ENCODE data around the gene RNF223. TPM values are rescaled to one million over a fixed set of nuclear protein-coding genes. Genes with fewer than 3 reads are reported as not detected.

RNF223 gene
- total RNA-seq, result not detected in 2 replicates
- long read RNA-seq, result 0 reads

DNA sequence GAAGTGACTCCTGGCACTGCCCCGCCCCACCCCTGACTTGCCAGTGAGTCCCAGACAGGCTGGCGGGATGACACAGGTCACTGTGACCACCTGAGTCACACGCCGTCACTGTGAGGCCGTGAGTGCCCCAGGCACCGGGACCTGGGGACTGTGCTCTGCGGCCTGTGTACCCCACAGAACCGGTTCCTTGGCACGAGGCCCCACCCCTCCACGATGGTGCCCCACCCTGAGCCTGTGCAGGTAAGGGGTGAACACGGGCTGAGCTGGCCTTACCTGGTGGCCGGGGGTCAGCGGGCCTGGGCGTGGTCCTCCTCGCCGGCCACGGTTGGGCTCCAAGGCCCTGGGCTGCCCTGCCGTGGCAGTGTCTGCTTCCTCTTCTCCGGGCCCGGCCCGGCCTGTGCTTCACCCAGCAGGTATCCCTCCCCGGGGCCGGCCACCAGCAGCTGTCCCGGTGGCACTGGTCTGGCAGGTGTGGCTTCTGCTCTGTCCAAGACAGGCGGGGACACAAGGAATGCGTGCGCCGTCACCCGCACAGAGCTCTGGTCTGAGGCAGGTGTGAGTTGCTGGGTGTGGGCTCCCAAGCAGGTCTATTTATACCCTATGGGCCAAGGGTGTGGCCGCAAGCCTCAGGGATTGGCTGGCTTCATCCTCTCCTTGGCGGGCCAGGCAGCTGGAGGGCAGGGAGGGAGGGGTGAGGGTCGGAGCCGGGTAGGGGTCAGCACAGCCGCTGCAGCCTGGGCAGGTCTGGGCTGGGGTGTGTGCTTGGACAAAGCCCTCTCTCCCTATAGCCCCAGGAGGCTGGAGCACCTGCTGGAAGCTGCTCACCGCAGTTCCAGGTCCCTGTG, at the start of gene RNF223:
TSS of gene RNF223 (minus strand) at position 564 of the 845 bp plus-strand sequence. CDS start 1,740 bp downstream, outside the sequence.
- H3K36me3 Mint-ChIP-seq (ENCODE audit: unreplicated experiment), result no peaks in the 10 kb centered on the region
- H3K27ac Mint-ChIP-seq (ENCODE audit: unreplicated experiment), result no peak within 1 kb of the TSS
- no peaks in the 10 kb centered on the region for H3K27me3 Mint-ChIP-seq (ENCODE audit: unreplicated experiment)
- no peaks in the 10 kb centered on the region for H3K9me3 Mint-ChIP-seq (ENCODE audit: unreplicated experiment)
- no peak for TF ChIP-seq CTCF (IDR thresholded peaks at IDR 0.05)
- no peak within 1 kb of the TSS for H3K4me3 Mint-ChIP-seq (ENCODE audit: unreplicated experiment)
- no peak for DNase-seq (ENCODE audit: extremely low spot score, unreplicated experiment)
- H3K4me1 Mint-ChIP-seq (ENCODE audit: unreplicated experiment), result peaks cover 1% of the 10 kb centered on the region

DNA sequence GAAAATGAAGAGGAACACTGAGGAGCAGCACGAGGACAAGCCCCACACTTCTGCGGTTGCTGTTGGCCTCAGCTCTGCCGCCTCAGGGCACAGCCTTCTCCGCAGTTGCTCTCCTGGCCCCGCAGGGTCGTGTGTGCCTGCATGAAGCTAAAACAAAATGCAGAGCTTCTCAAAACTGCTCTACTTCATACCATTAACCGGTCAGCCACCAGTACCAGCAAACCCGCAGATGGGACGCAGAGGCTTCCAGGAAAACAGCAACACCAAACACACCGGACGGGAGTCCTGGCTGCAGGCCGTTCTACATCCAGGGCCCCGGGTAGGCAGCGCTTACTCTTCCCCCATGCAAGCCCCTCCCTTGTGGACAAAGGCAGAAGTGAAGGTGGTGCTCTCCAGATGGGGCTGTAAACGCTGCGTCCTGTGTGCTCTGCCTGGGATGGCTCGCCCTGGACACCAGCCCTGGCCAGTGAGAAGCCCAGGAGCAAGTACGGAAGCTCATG, 48.9 kb upstream of the RNF223 start:
- H3K9me3 Mint-ChIP-seq (ENCODE audit: unreplicated experiment), result no peaks in the 10 kb centered on the region
- H3K4me1 Mint-ChIP-seq (ENCODE audit: unreplicated experiment), result peaks cover 3% of the 10 kb centered on the region
- H3K27ac Mint-ChIP-seq (ENCODE audit: unreplicated experiment), result no peak overlapping the region
- TF ChIP-seq CTCF (IDR thresholded peaks at IDR 0.05), result no peak
- no peaks in the 10 kb centered on the region for H3K36me3 Mint-ChIP-seq (ENCODE audit: unreplicated experiment)
- H3K27me3 Mint-ChIP-seq (ENCODE audit: unreplicated experiment), result peaks cover 4% of the 10 kb centered on the region
- H3K4me3 Mint-ChIP-seq (ENCODE audit: unreplicated experiment), result no peak overlapping the region
- no peak for DNase-seq (ENCODE audit: extremely low spot score, unreplicated experiment)

GRCh38 chr1:1122078-1122811, 48.1 kb upstream of the RNF223 start:
- no peaks in the 10 kb centered on the region for H3K36me3 Mint-ChIP-seq (ENCODE audit: unreplicated experiment)
- H3K27ac Mint-ChIP-seq (ENCODE audit: unreplicated experiment), result no peak overlapping the region
- peak; percentile 94 for DNase-seq (ENCODE audit: extremely low spot score, unreplicated experiment)

DNA sequence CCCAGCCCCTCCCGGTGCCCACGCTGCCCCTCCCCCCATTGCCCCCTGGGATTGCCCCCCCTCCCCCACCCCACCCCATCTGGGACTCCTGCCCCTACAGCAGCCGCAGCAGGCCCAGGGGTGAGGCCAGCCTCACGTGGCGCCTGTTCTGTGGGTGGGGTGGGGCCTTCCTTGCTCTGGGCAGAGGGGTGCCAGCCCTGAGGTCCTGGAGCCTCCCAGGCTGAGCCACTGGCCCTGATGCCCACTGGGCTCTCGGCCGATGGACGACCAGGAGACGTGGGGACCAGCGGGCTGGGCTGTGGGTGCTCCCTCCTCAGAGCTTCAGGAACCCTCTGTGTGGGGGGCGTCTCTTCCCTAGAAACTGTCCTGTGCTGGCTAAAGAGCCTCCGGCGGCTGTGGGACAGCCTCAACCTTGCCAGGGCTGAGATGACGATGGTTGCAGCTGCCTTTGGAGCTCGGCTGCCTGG, 47.5 kb upstream of the RNF223 start:
- TF ChIP-seq CTCF (IDR thresholded peaks at IDR 0.05), result no peak
- peaks cover 3% of the 10 kb centered on the region for H3K4me1 Mint-ChIP-seq (ENCODE audit: unreplicated experiment)
- no peak overlapping the region for H3K4me3 Mint-ChIP-seq (ENCODE audit: unreplicated experiment)

More at GRCh38 chr1:1122078-1122811, 48.1 kb upstream of the RNF223 start:
- peak; percentile 93 for TF ChIP-seq CTCF (IDR thresholded peaks at IDR 0.05)
- H3K27me3 Mint-ChIP-seq (ENCODE audit: unreplicated experiment), result peaks cover 4% of the 10 kb centered on the region
- H3K4me3 Mint-ChIP-seq (ENCODE audit: unreplicated experiment), result no peak overlapping the region
- no peaks in the 10 kb centered on the region for H3K9me3 Mint-ChIP-seq (ENCODE audit: unreplicated experiment)
- H3K4me1 Mint-ChIP-seq (ENCODE audit: unreplicated experiment), result peaks cover 3% of the 10 kb centered on the region

More for the DNA sequence above, 47.5 kb upstream of the RNF223 start:
- H3K36me3 Mint-ChIP-seq (ENCODE audit: unreplicated experiment), result no peaks in the 10 kb centered on the region
- no peak overlapping the region for H3K27ac Mint-ChIP-seq (ENCODE audit: unreplicated experiment)
- DNase-seq (ENCODE audit: extremely low spot score, unreplicated experiment), result no peak
- no peaks in the 10 kb centered on the region for H3K9me3 Mint-ChIP-seq (ENCODE audit: unreplicated experiment)
- H3K27me3 Mint-ChIP-seq (ENCODE audit: unreplicated experiment), result peaks cover 4% of the 10 kb centered on the region

Measured in osteocyte (in vitro differentiated cells).